ENCODE results near the gene HRH1. TPM values are rescaled to one million over a fixed set of nuclear protein-coding genes. Genes with fewer than 3 reads are reported as not detected.

The HRH1 gene
- total RNA-seq, 3 donors from 2014 or later (not counting 1 experiment from before 2014, with no cell fraction given): not detected

DNA sequence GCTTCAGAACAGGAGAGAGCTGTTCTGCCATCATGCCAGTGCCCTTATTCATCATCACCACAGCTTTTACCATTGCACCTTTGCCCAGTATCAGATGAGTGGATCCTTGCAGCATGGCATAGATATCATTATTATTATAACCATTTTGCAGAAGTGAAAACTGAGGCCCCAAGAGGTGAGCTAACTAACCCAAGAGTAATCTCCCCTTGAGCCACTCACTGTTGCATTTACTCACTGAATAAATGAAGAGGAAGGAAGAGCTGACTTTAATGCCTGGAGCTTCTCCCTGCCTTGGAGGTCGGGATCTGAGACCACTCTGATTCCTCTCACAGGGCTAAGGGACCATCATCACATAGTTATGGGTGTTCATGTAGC is 32.0 kb downstream of the HRH1 start:
- Histone ChIP-seq H3K27me3 (ENCODE audit: control insufficient read depth, insufficient read depth, low read length) (no peaks in the 10 kb centered on the region), H3K4me3 (ENCODE audit: low read length) (no peak overlapping the region), H3K27ac (ENCODE audit: low read length) (no peak overlapping the region), H3K36me3 (ENCODE audit: control insufficient read depth, insufficient read depth, low read length) (no peaks in the 10 kb centered on the region), H3K9me3 (ENCODE audit: control insufficient read depth, insufficient read depth, low read length) (no peaks in the 10 kb centered on the region), H3K4me1 (ENCODE audit: control insufficient read depth, insufficient read depth, low read length) (no peaks in the 10 kb centered on the region)
- intact Hi-C loops (cut with micrococcal nuclease): no loop called here
- 73% methylated on average over 1 of the region's 1 CpG for WGBS (ENCODE audit: insufficient coverage)
- Mint-ChIP-seq H3K4me1 (no peaks in the 10 kb centered on the region), H3K27me3 (ENCODE audit: low read depth in 2 of 2) (peaks cover 5 to 7% of the 10 kb centered on the region in 2 donors), H3K27ac (no peak overlapping the region), H3K36me3 (no peaks in the 10 kb centered on the region), H3K4me3 (no peak overlapping the region), H3K9me3 (no peaks in the 10 kb centered on the region)
- ATAC-seq (no peak), DNase-seq (no peak)
- TF ChIP-seq, protein P1, sequence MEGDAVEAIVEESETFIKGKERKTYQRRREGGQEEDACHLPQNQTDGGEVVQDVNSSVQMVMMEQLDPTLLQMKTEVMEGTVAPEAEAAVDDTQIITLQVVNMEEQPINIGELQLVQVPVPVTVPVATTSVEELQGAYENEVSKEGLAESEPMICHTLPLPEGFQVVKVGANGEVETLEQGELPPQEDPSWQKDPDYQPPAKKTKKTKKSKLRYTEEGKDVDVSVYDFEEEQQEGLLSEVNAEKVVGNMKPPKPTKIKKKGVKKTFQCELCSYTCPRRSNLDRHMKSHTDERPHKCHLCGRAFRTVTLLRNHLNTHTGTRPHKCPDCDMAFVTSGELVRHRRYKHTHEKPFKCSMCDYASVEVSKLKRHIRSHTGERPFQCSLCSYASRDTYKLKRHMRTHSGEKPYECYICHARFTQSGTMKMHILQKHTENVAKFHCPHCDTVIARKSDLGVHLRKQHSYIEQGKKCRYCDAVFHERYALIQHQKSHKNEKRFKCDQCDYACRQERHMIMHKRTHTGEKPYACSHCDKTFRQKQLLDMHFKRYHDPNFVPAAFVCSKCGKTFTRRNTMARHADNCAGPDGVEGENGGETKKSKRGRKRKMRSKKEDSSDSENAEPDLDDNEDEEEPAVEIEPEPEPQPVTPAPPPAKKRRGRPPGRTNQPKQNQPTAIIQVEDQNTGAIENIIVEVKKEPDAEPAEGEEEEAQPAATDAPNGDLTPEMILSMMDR (IDR thresholded peaks at IDR 0.05): no peak

DNA sequence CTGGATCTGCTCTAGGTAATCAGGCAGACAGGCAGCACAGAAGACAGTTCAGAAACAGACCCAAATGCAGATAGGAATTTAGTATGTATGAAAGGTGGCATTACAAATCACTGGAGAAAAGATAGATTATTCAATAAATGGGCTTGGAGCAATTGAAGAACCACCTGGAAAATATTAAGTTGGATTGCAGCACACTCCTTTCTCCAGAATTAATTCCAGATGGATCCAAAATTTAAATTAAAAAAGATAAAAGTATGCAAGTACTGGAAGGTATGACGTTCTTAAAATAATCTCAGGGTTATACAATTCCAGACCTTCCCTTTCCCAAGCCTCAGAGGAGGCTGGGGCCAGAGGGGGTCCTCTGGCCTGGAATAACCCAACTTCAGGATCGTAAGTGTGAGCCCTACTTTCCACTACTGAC is 32.5 kb downstream of the HRH1 start:
- Histone ChIP-seq H3K27ac (ENCODE audit: low read length) (no peak overlapping the region), H3K4me1 (ENCODE audit: control insufficient read depth, insufficient read depth, low read length) (no peaks in the 10 kb centered on the region), H3K4me3 (ENCODE audit: low read length) (no peak overlapping the region), H3K36me3 (ENCODE audit: control insufficient read depth, insufficient read depth, low read length) (no peaks in the 10 kb centered on the region), H3K27me3 (ENCODE audit: control insufficient read depth, insufficient read depth, low read length) (no peaks in the 10 kb centered on the region), H3K9me3 (ENCODE audit: control insufficient read depth, insufficient read depth, low read length) (no peaks in the 10 kb centered on the region)
- Mint-ChIP-seq H3K9me3 (no peaks in the 10 kb centered on the region), H3K4me3 (no peak overlapping the region), H3K27me3 (ENCODE audit: low read depth in 2 of 2) (peaks cover 5 to 7% of the 10 kb centered on the region in 2 donors), H3K27ac (no peak overlapping the region), H3K4me1 (no peaks in the 10 kb centered on the region), H3K36me3 (no peaks in the 10 kb centered on the region)
- DNase-seq (no peak), ATAC-seq (no peak)
- WGBS (ENCODE audit: insufficient coverage): 79% methylated on average over 2 of the region's 2 CpGs
- intact Hi-C loops (cut with micrococcal nuclease): no loop called here
- TF ChIP-seq, protein P1 (IDR thresholded peaks at IDR 0.05): no peak

DNA sequence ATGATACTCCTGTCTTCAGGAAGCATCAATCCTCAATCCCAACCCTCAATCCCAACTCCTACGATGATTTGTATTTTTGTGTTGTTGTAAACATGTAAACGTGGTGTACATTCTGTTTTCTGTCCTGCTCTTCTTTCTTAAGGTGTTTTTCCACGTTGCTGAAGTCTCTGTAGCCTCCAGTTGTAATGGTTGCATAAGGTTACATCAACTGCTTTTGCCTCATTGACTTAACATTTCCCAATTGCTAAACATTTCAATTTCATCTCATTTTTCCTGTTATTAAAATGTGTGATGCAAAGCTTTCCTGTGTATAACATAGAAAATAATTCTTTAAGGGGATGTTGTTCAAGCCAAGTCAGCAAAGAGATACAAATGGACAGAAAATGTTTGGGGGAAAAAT is 33.4 kb downstream of the HRH1 start:
- peaks cover 5 to 7% of the 10 kb centered on the region in 2 donors for H3K27me3 Mint-ChIP-seq (ENCODE audit: low read depth in 2 of 2)
- no peak overlapping the region for H3K4me3 Mint-ChIP-seq
- Histone ChIP-seq H3K4me3 (ENCODE audit: low read length) (no peak overlapping the region), H3K36me3 (ENCODE audit: control insufficient read depth, insufficient read depth, low read length) (no peaks in the 10 kb centered on the region), H3K9me3 (ENCODE audit: control insufficient read depth, insufficient read depth, low read length) (no peaks in the 10 kb centered on the region), H3K4me1 (ENCODE audit: control insufficient read depth, insufficient read depth, low read length) (no peaks in the 10 kb centered on the region), H3K27me3 (ENCODE audit: control insufficient read depth, insufficient read depth, low read length) (no peaks in the 10 kb centered on the region), H3K27ac (ENCODE audit: low read length) (no peak overlapping the region)
- WGBS (ENCODE audit: insufficient coverage): 88% methylated on average over 3 of the region's 3 CpGs
- intact Hi-C loops (cut with micrococcal nuclease): no loop called here
- no peaks in the 10 kb centered on the region for H3K4me1 Mint-ChIP-seq
- H3K36me3 Mint-ChIP-seq: no peaks in the 10 kb centered on the region
- no peak for DNase-seq
- H3K9me3 Mint-ChIP-seq: no peaks in the 10 kb centered on the region
- ATAC-seq: no peak
- TF ChIP-seq, protein P1 (IDR thresholded peaks at IDR 0.05): no peak
- H3K27ac Mint-ChIP-seq: no peak overlapping the region

DNA sequence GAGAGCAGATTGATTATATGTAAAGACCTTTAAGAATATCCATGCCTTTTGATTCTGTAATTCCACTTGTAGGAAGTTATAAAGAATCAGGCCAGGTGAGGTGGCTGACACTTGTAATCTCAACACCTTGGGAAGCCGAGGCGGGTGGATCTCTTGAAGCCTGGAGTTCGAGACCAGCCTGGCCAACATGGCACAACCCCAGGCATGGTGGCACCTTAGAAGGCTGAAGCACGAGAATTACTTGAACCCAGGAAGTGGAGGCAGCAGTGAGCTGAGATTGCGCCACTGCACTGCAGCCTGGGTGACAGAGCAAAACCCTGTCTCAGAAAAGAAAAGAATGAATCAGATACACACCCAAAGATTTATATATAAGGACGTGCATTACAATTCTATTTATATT is 33.9 kb downstream of the HRH1 start:
- no peaks in the 10 kb centered on the region for H3K36me3 Mint-ChIP-seq
- H3K4me3 ChIP-seq (ENCODE audit: low read length): no peak overlapping the region
- intact Hi-C loops (cut with micrococcal nuclease): no loop called here
- no peaks in the 10 kb centered on the region for H3K4me1 Mint-ChIP-seq
- H3K27ac Mint-ChIP-seq: no peak overlapping the region
- H3K9me3 Mint-ChIP-seq: no peaks in the 10 kb centered on the region
- no peak overlapping the region for H3K27ac ChIP-seq (ENCODE audit: low read length)
- H3K27me3 ChIP-seq (ENCODE audit: control insufficient read depth, insufficient read depth, low read length): no peaks in the 10 kb centered on the region
- H3K36me3 ChIP-seq (ENCODE audit: control insufficient read depth, insufficient read depth, low read length): no peaks in the 10 kb centered on the region
- WGBS (ENCODE audit: insufficient coverage): 70% methylated on average over 5 of the region's 6 CpGs
- ATAC-seq (no peak), DNase-seq (no peak)
- peaks cover 5 to 7% of the 10 kb centered on the region in 2 donors for H3K27me3 Mint-ChIP-seq (ENCODE audit: low read depth in 2 of 2)
- no peak overlapping the region for H3K4me3 Mint-ChIP-seq
- TF ChIP-seq, protein P1 (IDR thresholded peaks at IDR 0.05): no peak
- no peaks in the 10 kb centered on the region for H3K9me3 ChIP-seq (ENCODE audit: control insufficient read depth, insufficient read depth, low read length)
- no peaks in the 10 kb centered on the region for H3K4me1 ChIP-seq (ENCODE audit: control insufficient read depth, insufficient read depth, low read length)
